ENCODE measurements around the gene IRAK2. TPM values are rescaled to one million over a fixed set of nuclear protein-coding genes. Genes with fewer than 3 reads are reported as not detected.

IRAK2 gene
- total and polyA plus RNA-seq, 12 donors: 0.73 to 3.6 (median 1.3) TPM

- 91% methylated on average over 15 of the region's 15 CpGs for WGBS, 2 donors
- no peak for TF ChIP-seq CTCF (IDR thresholded peaks at IDR 0.05)
These were observed 73.8 kb downstream of the IRAK2 start for GRCh38 chr3:10238345-10239183.

GRCh38 chr3:10240799-10241198 is 76.1 kb downstream of the IRAK2 start:
- intact Hi-C loops (cut with DNase I): loop anchor here in 1 of 10 donors (5.0 kb wide), 1 partner anchor 1602 kb away; no protein-coding TSS in a partner anchor
- peaks cover 0 to 63% (median 0%) of the 10 kb centered on the region in 9 donors for H3K36me3 ChIP-seq
- DNase-seq: no peak

More at GRCh38 chr3:10238345-10239183, 73.8 kb downstream of the IRAK2 start:
- Histone ChIP-seq H3K4me3 (no peak overlapping the region), H3K36me3 (peaks cover 0 to 69% (median 0%) of the 10 kb centered on the region in 9 donors), H3K9me3 (peaks cover 0 to 4% (median 0%) of the 10 kb centered on the region in 11 donors), H3K27ac (peak overlapping the region in 1 of 10 donors; percentile 31), H3K4me1 (peaks cover 0 to 29% (median 0%) of the 10 kb centered on the region in 9 donors), H3K27me3 (no peaks in the 10 kb centered on the region)
- DNase-seq (no peak), ATAC-seq (no peak)
- intact Hi-C loops (cut with DNase I): no loop called here

GRCh38 chr3:10242182-10243065 is 77.7 kb downstream of the IRAK2 start:
- H3K36me3 ChIP-seq: peaks cover 0 to 47% (median 0%) of the 10 kb centered on the region in 9 donors
- 74 to 77% methylated on average over 7 of the region's 7 CpGs for whole genome bisulfite sequencing, 2 donors
- H3K4me1 ChIP-seq: peaks cover 0 to 35% (median 0%) of the 10 kb centered on the region in 9 donors
- TF ChIP-seq CTCF (IDR thresholded peaks at IDR 0.05): no peak
- peaks cover 0 to 31% (median 10%) of the 10 kb centered on the region in 11 donors for H3K9me3 ChIP-seq
- ATAC-seq: peak in 6 of 8 donors; percentile 50 to 79 (median 58)
- H3K27ac ChIP-seq: peak overlapping the region in 2 of 10 donors; percentile 39 to 86
- DNase-seq: peak in 1 of 2 donors; percentile 31
- intact Hi-C loops (cut with DNase I): loop anchor here in 1 of 10 donors (5.0 kb wide), 1 partner anchor 1600 kb away; no protein-coding TSS in a partner anchor
- H3K27me3 ChIP-seq: no peaks in the 10 kb centered on the region
- H3K4me3 ChIP-seq: no peak overlapping the region

More at GRCh38 chr3:10240799-10241198, 76.1 kb downstream of the IRAK2 start:
- Histone ChIP-seq H3K27me3 (no peaks in the 10 kb centered on the region), H3K4me3 (no peak overlapping the region), H3K9me3 (peaks cover 0 to 22% (median 10%) of the 10 kb centered on the region in 11 donors), H3K27ac (peak overlapping the region in 1 of 10 donors; percentile 86), H3K4me1 (peaks cover 0 to 34% (median 0%) of the 10 kb centered on the region in 9 donors)
- 65 to 78% methylated on average over 6 of the region's 6 CpGs for WGBS, 2 donors
- ATAC-seq: peak in 3 of 8 donors; percentile 22 to 38 (median 30)
- TF ChIP-seq CTCF (IDR thresholded peaks at IDR 0.05): no peak

- intact Hi-C loops (cut with DNase I): loop anchor here in 1 of 10 donors (5.0 kb wide), 1 partner anchor 1598 kb away; no protein-coding TSS in a partner anchor
- Histone ChIP-seq H3K9me3 (peaks cover 0 to 31% (median 10%) of the 10 kb centered on the region in 11 donors), H3K4me3 (no peak overlapping the region), H3K4me1 (peaks cover 0 to 42% (median 5%) of the 10 kb centered on the region in 9 donors), H3K27me3 (no peaks in the 10 kb centered on the region), H3K27ac (peak overlapping the region in 1 of 10 donors; percentile 1), H3K36me3 (peaks cover 0 to 37% (median 0%) of the 10 kb centered on the region in 9 donors)
- TF ChIP-seq CTCF (IDR thresholded peaks at IDR 0.05): no peak
- DNase-seq (no peak), ATAC-seq (no peak)
- 90 to 98% methylated on average over 3 of the region's 3 CpGs for WGBS, 2 donors
These were observed 79.3 kb downstream of the IRAK2 start for GRCh38 chr3:10244009-10244408.

Data from heart right ventricle (tissue), 16 donors.